Skin of body (tissue), 2 donors: ENCODE measurements around the gene PLA2G4E. TPM values are rescaled to one million over a fixed set of nuclear protein-coding genes. Genes with fewer than 3 reads are reported as not detected.

Experiments
- DNase-seq: peaks from one replicate; lab custom pipeline; 2025; lab: John Stamatoyannopoulos, UW
- total RNA-seq: library from RNA; depleted of rRNA; stranded (reverse); fragments of >200 nt; gene quantifications from one replicate; pipeline ENCODE4 v1.2.3, GENCODE V29; 2014

PLA2G4E gene
- total RNA-seq, 1 donor from 2014 or later = 33.8 TPM

DNA sequence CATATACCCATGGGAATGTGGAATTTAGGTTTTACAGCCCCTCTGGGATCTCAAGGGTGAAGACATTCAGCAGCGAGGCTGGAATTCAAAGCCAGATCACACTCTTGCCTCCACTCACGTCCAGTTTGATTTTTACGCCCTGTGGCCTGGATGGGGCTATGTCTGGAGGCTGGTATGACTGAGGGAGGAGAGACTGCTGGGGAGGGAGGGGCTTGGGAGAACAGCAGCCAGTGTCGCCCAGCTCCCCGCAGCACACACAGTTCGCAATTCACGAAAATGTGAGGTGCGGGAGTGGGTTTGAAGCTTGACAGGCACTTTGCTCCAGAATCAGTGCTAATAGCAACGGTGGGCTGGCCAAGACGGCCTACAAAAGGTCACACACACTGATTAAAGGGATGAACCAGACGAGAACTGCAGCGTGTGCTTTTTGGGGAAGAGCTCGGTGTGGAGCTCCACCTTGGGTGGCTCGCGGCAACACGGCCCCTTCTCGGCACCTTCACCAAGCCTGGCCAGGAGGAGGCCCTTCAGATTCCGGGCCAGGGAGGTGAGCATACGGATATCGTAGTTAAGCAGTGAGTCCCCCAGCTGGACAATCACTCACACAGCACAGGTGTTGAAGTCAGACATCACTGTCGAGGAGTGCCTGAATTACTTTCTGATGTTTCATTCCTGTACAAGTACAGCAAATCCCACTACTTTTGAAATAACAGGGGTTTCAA, 64.9 kb downstream of the PLA2G4E start:
- no peak for DNase-seq

DNA sequence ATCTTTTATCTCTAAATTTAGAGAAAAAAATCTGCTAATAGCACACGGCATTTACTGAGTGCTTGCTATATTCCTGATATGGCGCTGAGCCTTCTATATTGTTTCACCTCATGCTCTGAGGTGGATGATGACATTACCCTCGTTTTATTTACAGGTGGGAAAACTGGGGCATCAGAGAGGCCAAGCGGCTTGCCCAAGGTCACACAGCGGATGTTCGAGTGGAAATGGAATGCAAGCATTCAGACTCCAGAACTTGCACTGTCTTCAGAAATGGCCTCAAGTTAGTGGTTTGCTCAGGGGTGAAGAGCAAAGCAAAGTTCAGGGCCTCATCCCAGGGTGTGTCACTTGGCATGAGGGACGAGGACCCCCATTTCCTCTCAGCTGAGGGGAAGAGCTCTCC, 65.7 kb downstream of the PLA2G4E start:
- no peak for DNase-seq

DNA sequence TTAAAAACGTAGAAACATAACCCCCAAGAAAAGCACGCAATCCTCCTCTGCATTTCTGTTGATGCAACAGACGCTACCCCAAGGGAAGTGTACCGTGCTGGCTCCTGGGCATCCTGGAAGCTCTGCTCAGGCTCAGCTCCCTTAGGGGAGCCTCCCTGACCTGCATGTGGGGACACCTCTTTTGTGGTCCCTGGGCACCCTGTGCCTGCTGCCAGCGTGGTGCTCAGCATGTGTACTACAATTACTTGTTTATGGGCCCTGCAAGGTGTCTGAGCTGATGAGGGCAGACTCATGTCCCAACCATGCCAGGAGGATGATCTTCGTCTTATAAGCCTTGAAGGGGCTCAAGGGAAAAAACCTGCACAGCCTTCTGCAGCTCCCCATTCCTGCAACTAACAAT, 66.8 kb downstream of the PLA2G4E start:
- no peak for DNase-seq

DNA sequence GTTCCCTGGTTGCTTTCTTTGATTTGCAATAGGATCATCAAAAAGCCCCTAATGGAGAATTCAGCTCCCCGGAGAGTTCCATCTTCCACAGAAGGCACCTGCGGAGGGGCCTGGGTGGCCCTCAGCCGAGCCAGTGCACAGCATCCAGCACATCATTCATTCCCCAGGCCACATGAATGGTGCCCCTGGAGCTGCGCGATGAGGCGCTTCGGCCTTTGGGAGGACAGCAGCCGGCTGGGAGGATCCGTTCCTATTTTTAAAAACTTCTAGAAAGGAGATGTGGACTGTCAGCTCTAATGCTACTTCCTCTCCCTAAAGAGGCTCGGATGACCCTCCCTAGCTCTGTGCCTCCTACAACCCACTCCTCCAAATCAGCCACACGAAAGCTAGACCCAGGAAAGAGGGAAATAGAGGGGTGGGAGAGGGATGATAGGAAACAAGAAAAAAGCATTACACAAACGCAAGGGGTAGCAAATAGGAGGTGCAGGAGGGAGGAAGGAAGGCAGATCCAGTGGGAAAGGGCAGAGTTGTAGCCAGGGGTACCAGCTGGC, 68.8 kb downstream of the PLA2G4E start:
- DNase-seq = no peak

DNA sequence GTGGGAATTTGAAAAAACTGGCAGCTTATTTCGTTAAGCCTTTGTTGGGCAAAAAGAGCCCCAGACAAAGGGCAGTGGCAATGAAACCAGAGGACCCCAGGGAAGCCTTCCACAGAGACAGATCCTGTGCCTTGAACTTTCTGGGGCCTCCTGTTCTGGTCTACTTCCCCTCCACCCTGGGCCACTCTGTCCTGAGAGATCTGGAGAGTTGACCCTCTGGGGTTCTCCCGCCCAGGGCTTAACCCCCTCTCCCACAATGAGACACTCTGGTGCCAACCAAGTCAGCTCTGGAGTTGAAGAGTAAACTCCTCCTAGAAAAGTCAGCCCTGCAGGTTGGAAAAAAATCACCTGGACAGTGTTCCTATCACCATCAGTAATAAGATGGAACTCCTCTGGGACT, 69.3 kb downstream of the PLA2G4E start:
- no peak for DNase-seq

DNA sequence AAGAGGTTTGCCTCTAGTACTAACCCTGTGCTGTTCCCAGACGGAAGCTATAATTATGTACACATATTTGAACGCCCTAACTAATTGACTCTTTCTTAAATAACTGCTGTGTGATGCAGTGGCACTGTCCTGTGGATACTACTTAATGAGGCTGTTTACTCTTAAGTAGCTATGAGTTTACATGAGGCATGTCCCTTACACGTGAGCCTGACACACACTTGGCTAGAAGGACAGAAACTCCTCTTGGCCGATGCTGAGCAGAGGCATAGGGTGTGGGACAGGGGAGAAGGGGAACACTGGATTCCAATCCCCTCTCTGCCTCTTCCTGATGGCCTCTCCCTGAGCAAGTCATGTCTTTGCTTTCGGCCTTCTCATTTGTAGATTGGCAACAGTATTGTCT, 70.4 kb downstream of the PLA2G4E start:
- DNase-seq = no peak

DNA sequence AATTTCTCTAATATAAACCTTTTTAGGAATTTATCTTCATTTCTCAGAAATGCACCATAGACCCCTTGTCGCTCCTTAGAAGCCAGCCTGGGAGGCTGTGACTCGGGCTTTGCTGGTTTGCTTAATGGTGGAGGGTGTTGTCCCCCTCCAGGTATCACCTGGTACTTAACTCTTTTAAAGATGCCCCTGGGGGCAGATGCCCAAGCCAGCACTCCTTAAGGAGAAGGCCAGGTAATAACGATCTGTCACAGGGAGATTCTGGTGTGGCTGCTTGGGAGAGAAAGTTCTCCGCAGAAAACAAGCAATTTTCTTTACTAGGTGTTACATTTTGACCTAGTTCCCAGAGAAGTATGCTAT, 70.7 kb downstream of the PLA2G4E start:
- DNase-seq = no peak

DNA sequence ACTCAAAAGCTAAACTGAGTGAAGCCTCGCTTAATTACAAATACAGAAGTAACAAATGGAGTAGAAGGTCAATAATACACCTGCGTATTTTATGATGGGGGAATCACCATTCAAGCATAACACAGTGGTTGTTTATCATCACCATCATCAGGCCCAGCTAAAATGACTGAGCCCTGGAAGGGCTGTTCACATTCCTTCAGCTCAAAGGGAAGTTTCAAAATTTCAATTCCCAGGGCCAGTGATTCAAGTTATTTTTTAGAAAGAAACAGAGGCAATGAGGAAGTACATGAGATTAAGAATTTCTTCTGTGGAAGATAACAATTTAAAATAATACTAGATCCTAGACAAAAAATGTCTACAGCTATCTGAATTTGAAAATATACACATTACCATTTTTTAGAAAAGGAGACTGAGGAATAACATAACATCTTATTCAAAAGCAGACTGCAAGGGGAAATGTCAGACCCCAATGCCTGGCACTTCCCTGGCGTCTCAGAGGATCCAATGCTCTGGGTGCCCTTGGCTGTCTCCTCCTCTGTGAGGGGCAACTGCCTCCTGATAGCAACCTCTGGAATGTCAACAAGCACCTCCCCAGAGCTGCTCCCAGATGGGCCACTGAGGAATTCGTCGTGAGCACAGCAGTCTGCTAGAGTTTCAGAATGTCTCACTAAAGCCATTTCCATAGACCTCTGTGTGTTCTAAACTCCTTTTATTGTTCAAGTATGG, 71.3 kb downstream of the PLA2G4E start:
- DNase-seq = no peak

DNA sequence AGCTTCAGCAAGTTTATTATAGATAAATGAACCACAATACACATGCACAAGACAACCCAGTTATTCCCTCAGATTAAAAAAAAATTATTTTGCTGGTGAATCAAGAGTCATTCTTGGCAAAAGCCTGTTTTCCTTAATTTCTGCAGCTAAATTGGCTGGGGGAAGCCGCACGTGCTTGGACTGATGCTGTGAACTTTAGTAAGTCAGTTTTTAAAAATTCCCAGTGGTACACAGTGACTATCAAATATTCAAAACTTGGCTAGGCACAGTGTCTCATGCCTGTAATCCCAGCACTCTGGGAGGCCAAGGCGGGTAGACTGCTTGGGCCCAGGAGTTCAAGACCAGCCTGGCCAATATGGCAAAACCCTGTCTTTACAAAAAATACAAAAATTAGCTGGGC, 72.4 kb downstream of the PLA2G4E start:
- DNase-seq = no peak

DNA sequence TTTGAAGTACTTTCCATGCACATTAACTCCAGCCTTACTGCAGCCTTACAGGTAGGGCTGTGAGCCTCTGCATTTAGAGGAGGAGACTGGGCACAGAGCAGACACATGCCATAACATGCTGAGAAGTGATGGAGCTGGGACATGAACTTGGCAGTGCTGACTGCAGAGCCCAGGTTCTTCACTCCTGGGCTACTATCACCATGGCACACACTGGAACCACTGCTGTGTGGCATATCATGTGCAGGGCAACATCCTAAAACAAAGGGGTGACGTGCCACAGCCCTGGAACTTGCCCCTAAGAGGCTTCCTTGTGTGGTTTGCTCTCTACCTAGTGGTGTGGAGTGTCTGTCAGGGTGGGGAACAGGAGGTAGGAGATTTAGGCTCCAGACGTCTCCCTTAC, 73.9 kb downstream of the PLA2G4E start:
- DNase-seq = no peak

DNA sequence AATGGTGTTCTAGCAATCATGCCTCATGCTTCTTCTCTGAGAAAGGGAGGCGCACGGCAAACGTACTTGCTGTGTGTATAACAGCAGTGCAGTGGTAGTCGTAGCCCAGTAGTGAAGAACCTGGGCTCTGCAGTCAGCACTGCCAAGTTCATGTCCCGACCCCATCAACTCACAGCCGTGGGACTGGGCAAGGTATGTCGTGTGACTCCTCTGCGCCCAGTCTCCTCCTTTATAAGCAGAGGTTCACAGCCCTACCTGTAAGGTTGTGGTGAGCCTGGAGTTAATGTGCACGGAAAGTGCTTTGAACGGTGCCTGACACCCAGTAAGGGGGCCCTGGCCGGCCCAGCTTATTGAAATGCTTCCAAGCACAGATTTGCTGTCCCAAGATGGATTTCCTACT, 75.1 kb downstream of the PLA2G4E start:
- DNase-seq = no peak

DNA sequence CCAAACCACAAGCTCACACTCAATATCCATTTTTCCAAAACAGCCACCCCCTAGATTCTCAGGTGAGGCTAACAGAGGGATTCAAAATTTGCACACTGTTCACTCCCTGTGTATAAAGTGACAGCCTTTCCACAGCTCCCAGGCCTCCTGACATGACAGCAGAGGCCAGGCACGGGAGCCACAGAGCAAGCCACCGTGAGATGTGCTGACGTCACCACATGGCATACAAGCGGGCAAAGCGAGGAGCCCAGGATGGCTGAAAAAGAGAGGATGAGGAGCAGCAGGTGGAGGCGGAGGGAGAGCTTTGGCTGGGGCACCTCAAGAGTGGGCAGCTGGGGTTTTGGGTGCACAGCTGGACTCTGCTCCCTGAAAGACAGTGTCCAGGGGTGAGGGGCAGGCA, 75.6 kb downstream of the PLA2G4E start:
- DNase-seq = no peak

DNA sequence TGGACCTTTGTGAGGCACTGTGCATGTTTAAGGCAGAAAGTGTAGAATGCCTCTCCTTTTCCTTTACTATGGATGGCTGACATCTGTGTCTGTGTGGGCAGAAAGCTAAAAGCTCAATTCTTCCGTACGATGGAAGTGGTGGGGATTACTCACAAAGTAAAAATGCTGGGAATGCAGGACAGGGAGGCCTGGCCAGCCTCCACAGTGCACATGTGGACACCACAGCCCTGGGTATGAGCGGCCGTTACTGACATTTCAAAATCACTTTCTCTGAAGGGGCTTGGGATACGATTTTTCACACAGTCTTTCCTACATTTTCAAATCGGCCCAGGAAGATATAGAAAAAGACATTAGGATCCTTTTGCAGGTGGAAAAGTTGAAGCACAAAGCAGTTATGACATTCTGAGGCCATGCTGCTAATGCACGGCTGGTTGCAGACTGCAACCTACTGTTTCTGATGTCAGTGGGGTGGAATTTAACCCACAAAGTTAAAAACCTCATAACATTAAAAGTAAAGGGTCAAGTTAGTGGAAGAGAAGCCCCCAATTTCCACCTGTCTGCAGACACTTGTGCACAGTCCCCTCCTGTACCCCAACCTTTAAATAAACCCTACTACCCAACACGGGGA, 76.4 kb downstream of the PLA2G4E start:
- peak; percentile 76 for DNase-seq

DNA sequence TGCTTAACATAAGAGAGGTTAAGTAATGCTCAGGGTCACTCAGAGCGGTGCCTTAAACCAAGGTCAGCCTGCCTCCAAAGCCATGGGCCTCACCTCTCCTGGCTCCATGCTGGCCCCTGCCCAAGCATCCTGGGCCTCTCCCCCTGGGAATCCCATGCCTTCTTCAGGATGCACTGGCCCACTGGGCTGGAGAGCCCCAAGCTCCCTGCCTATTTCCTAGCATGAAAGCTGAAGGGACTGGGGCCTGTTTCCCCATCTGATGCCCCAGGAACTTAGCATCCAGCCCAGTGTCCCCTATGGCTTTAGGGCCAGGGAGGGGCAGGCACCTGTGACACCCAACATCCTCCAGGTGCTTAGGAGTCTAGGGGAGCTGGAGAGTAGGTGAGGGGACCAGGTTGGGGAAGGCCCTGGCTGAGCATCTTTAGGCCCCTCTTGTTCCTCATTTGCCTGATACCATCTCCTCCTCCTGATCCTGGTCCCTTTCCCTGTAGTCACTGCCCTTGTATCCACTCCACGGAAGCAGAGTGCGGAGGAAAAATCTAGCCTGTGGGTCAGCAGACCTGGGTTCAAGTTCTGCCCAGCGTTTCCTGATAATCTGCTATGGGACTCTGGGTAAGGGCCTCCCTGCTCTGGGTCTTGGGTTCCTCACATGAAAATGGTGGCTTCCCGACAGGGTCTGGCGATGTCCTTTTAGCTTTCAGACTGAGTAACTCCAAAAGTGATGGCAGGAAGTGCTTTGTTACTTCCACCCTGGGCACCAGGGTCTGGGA, 77.1 kb downstream of the PLA2G4E start:
- no peak for DNase-seq

DNA sequence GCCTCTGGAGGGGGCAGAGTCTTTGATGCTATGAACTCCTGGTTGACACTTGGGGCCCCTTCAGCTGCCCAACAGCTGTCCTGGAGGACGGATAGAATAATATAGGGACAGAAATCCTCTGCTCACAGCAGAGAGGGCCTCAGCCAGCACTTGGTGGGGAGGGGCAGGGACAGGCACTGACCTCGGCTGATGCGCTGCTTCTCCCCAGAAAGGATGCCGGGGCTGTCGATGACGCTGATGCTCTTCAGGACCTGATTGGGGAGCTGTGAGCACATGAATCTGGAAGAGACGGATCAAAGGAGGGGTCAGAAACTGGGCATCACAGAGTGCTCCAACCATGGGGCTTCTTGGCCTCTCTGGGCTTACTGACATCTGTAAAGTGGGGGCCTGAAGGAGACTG, 78.0 kb downstream of the PLA2G4E start:
- DNase-seq = no peak

DNA sequence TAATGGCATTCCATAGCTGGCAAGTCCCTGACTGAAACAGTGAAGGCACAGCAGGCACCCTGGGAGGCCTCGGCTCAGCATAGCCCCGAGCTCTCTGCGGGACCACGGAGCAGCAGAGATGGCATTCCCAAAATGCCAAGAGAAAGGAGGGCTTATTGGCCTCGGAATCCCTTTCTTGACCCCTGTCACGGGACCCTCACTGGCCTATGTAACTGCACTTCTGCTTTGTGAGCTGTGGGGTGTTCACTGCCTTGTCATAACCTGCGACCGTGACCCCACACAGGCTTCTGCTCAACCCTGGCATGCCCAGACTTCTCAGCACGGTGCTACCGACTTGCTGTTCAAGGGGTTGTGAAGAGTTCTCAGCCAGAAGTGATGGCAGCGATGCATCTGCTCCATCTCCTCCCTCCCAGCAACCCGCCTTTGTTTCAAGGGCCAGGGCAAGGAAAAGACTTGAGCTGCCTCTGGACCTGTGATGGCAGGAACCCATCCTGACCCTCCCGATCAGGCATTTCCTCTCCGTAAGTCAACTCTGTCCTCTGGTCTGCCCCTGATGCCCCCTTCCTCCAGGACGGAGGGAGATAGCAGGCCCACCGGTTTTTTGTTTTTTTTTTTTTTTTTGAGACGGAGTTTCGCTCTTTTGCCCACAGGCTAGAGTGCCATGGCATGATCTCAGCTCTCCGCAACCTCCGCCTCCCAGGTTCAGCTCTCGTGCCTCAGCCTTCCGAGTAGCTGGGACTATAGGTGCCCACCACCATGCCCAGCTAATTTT, 79.0 kb downstream of the PLA2G4E start:
- DNase-seq = no peak

DNA sequence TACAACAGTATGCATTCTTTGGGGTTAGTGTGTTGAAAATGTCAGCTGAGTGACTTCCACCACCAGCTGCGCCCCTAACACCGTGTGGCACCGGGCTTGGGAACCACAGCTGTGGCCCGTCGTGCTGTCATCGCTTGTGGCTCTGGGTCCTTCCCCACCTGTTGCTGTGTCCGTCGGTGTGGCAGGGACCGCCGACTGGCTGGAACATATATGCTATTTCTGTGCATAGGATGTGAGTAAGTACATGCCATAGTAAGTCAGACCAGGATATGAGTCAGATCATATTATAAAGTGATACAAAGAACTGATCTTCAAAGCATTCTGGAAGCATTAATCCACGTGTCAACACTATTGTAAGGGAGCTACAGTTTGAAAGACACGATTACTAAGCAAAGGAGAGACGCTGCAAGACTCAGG, 80.4 kb downstream of the PLA2G4E start:
- no peak for DNase-seq

DNA sequence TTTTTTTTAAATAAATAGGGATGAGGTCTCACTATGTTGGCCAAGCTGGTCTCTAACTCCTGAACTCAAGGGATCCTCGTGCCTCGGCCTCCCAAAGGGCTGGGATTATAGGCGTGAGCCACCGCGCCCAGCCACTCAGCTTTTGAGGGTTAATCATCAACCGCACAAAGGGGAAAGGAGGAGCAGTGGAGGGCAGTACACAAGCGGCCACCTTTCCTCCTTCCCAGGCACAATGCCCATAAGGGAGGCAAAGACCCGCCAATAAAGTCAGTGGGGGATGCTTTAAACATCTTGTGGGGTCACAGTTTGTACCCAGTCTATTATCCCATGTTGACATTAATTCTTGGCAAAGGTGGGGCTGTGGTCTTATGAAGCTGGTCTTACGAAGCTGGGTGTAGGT, 80.9 kb downstream of the PLA2G4E start:
- no peak for DNase-seq

DNA sequence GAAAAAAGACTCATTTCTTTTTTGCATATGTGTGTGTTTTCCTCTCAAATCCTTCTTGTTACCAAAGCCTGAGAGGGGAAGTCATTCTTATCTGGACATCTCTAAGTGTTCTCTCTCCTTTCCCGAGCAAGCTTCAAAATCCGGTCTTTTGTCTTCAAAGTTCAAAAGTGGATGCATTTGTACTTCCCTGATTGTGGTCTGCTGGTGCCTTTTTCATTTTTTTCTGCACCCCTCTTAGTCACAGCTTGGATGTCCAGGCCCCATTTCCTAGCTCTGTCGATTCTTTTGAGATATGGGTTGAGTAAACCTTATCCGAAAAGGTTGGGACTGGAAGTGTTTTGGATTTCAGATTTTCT, 83.3 kb downstream of the PLA2G4E start:
- DNase-seq = no peak

DNA sequence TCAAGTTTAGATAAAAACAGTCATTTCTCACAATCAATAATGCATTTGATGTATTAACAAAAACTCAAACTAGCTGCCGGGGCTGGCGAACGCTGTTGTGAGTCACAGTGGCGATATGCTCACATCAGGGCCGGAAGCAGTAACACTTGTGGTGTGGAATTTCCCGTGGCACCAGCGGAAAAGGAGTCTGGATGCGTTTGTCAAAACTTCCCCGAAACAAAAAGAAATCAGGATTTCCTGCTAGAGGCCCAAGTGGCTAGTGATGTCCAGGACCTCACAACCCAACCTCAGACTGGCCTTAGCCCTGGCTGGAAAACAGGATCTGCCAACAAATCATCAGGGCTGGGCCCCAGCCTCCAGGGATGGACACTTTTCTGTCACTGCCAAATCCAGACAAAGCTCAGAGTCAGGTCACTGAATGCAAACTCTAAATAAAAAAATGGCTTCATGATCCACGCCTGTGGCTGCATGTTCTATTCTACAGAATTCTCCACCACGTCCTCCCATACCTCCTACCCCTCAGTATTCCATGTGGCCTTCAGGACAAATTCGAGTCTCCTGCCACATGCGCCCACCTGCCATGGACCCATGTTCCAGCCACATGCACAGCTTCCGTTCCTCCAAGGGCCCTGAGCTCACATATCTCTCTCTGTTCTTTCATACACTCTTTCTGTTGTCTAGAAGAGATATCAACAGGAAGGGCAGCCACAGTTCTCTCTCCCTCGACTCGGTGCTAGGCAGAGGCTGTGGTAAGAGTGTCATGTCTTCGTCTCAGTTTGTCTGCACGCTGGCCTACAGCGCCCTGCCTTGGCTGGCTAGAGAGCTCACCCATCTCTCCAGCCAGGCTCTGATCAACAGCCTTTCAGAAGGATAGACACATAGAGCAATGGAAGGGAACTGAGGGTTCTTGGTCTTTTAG, 83.9 kb downstream of the PLA2G4E start:
- peak; percentile 26 for DNase-seq
